Mesendoderm (in vitro differentiated cells): ENCODE results near the gene PSMA1.

Experiments used
- DNase-seq: peaks from one replicate; pipeline ENCODE4 v3.0.0; 2013
- H2AK5ac ChIP-seq: 2 replicates; pipeline ENCODE4 v1.6.1; 2013; ENCODE audit warnings: low read length, inconsistent platforms
- H2BK120ac ChIP-seq: 2 replicates; pipeline ENCODE4 v1.6.1; 2013; ENCODE audit warnings: low read depth, mild to moderate bottlenecking, low read length, moderate library complexity, mixed read lengths
- H2BK15ac ChIP-seq: replicated peaks from 2 replicates; pipeline ENCODE4 v1.6.1; 2013; ENCODE audit warnings: low read depth, mild to moderate bottlenecking, moderate library complexity
- H2BK5ac ChIP-seq: 2 replicates; pipeline ENCODE4 v1.6.1; 2013; ENCODE audit warnings: low read length, inconsistent platforms
- H3K18ac ChIP-seq: 2 replicates; pipeline ENCODE4 v1.6.1; 2013; ENCODE audit warnings: mild to moderate bottlenecking, low read length, mixed read lengths
- H3K23ac ChIP-seq: one replicate; pipeline ENCODE4 v1.6.1; 2013; ENCODE audit warnings: low read length
- H3K27ac ChIP-seq: 2 replicates; pipeline ENCODE4 v1.5.1; 2013; ENCODE audit warnings: low read depth, mild to moderate bottlenecking, inconsistent platforms, low read length, moderate library complexity
- H3K27me3 ChIP-seq: 2 replicates; pipeline ENCODE4 v1.6.1; 2013; ENCODE audit warnings: low read length, control low read depth, mild to moderate bottlenecking, inconsistent platforms; ENCODE audit not compliant: insufficient read depth, poor library complexity
- H3K36me3 ChIP-seq: 2 replicates; pipeline ENCODE4 v1.6.1; 2013; ENCODE audit warnings: low read length, inconsistent platforms; ENCODE audit not compliant: control insufficient read depth, insufficient read depth
- H3K4ac ChIP-seq: one replicate; pipeline ENCODE4 v1.6.1; 2013; ENCODE audit warnings: low read depth, mild to moderate bottlenecking, low read length, moderate library complexity
- H3K4me1 ChIP-seq: 2 replicates; pipeline ENCODE4 v1.6.1; 2013; ENCODE audit warnings: low read depth, low read length, inconsistent platforms; ENCODE audit not compliant: control insufficient read depth
- H3K4me2 ChIP-seq: 2 replicates; pipeline ENCODE4 v1.6.1; 2013; ENCODE audit warnings: low read length
- H3K4me3 ChIP-seq: 2 replicates; pipeline ENCODE4 v1.5.1; 2013; ENCODE audit warnings: mild to moderate bottlenecking, low read length
- H3K56ac ChIP-seq: one replicate; pipeline ENCODE4 v1.6.1; 2013; ENCODE audit warnings: low read length
- H3K79me1 ChIP-seq: 2 replicates; pipeline ENCODE4 v1.6.1; 2013; ENCODE audit warnings: low read length, inconsistent platforms
- H3K79me2 ChIP-seq: 2 replicates; pipeline ENCODE4 v1.6.1; 2013; ENCODE audit warnings: mild to moderate bottlenecking, low read length; ENCODE audit not compliant: control insufficient read depth, insufficient read depth
- H3K9ac ChIP-seq: 2 replicates; pipeline ENCODE4 v1.6.1; 2013; ENCODE audit warnings: low read length, inconsistent platforms
- H4K5ac ChIP-seq: one replicate; pipeline ENCODE4 v1.6.1; 2013; ENCODE audit warnings: low read length
- H4K8ac ChIP-seq: one replicate; pipeline ENCODE4 v1.6.1; 2013; ENCODE audit warnings: low read depth, mild to moderate bottlenecking, control low read depth, low read length, moderate library complexity
- WGBS: extraction: QIAGEN DNeasy Blood & Tissue Kit; methylation state at CpG from one replicate; pipeline ENCODE4 v1.1.7; 2013; ENCODE audit warnings: low lambda C conversion rate, missing lambda C conversion rate; ENCODE audit not compliant: insufficient coverage; ENCODE audit errors: extremely low coverage; 5-methylcytosine and 5-hydroxymethylcytosine counted together

PSMA1 gene

GRCh38 chr11:14513800-14514199 is 6.4 kb downstream of the PSMA1 start:
- Histone ChIP-seq H3K23ac (no peak overlapping the region), H3K79me2 (peaks cover 5% of the 10 kb centered on the region), H3K4me2 (no peak overlapping the region), H3K79me1 (peaks cover 4% of the 10 kb centered on the region), H3K36me3 (peaks cover 7% of the 10 kb centered on the region), H4K8ac (no peak overlapping the region), H3K56ac (no peak overlapping the region), H4K5ac (no peak overlapping the region), H3K27me3 (no peaks in the 10 kb centered on the region), H2BK120ac (no peak overlapping the region), H3K4ac (no peak overlapping the region), H3K9ac (no peak overlapping the region), H3K27ac (no peak overlapping the region), H2BK5ac (no peak overlapping the region), H3K4me1 (no peaks in the 10 kb centered on the region), H2AK5ac (no peak overlapping the region), H3K4me3 (no peak overlapping the region), H3K18ac (no peak overlapping the region), H2BK15ac (no peak overlapping the region)
- no peak for DNase-seq
- no CpG with 5 or more reads among the region's 4 CpGs for WGBS

DNA sequence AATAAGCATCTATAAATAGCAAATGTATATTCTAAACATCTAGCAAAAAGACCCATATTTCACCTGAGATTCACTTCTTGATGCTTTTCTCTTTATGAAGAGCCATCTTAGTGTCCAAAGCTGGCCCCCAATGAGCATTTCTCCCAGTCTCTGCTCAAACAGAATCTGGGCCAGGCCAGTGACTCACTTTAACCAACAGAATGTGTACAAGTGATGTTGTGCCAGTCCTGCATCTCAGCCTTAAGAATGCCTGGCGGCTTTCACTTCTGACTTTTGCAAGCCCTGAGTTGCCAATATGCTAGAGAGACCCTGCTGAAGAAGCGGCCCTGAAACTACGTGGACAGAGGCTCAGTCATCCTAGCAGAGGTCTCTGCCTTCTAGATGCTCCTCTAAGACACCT is 13.7 kb downstream of the PSMA1 start:
- H3K79me2 ChIP-seq = no peaks in the 10 kb centered on the region
- no peaks in the 10 kb centered on the region for H3K27me3 ChIP-seq
- H3K56ac ChIP-seq = no peak overlapping the region
- no peak overlapping the region for H4K8ac ChIP-seq
- no peak overlapping the region for H3K4ac ChIP-seq
- H3K23ac ChIP-seq = no peak overlapping the region
- peaks cover 7% of the 10 kb centered on the region for H3K36me3 ChIP-seq
- no peak overlapping the region for H2BK15ac ChIP-seq
- H4K5ac ChIP-seq = no peak overlapping the region
- no peak overlapping the region for H3K4me3 ChIP-seq
- H2BK5ac ChIP-seq = no peak overlapping the region
- WGBS = no CpG with 5 or more reads among the region's 3 CpGs
- no peak overlapping the region for H3K27ac ChIP-seq
- no peaks in the 10 kb centered on the region for H3K79me1 ChIP-seq
- H3K4me2 ChIP-seq = no peak overlapping the region
- H2AK5ac ChIP-seq = no peak overlapping the region
- H3K18ac ChIP-seq = no peak overlapping the region
- H3K4me1 ChIP-seq = no peaks in the 10 kb centered on the region
- no peak overlapping the region for H3K9ac ChIP-seq
- DNase-seq = no peak
- H2BK120ac ChIP-seq = no peak overlapping the region

DNA sequence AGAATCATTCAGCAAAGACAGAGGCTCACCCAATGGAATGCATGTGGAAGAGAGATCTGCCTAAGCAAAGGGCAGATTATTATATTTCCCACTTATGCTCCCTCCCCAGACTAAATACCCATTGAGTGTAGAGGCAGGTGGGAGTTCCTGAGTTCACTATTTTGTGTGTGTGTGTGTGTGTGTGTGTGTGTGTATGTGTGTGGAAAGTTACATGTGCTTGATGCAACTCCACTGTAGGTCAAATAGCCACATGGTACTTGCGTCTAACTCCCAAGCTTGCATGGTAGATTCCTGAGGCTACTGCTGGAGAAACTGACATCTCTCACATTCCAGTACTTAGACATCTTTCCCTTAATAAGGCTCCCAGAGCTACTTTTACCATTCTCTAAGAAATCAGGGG is 17.2 kb downstream of the PSMA1 start:
- Histone ChIP-seq H3K4ac (no peak overlapping the region), H3K36me3 (peaks cover 5% of the 10 kb centered on the region), H3K4me3 (no peak overlapping the region), H3K4me1 (no peaks in the 10 kb centered on the region), H3K4me2 (no peak overlapping the region), H3K27ac (no peak overlapping the region), H3K79me1 (peaks cover 2% of the 10 kb centered on the region), H2BK15ac (no peak overlapping the region), H3K9ac (no peak overlapping the region), H3K56ac (no peak overlapping the region), H2BK120ac (no peak overlapping the region), H2BK5ac (no peak overlapping the region), H2AK5ac (no peak overlapping the region), H3K27me3 (no peaks in the 10 kb centered on the region), H3K23ac (no peak overlapping the region), H3K18ac (no peak overlapping the region), H4K5ac (no peak overlapping the region), H4K8ac (no peak overlapping the region), H3K79me2 (peaks cover 6% of the 10 kb centered on the region)
- peak; percentile 5 for DNase-seq
- no CpG with 5 or more reads among the region's 1 CpG for WGBS

- Histone ChIP-seq H4K8ac (no peak overlapping the region), H3K4me3 (no peak overlapping the region), H4K5ac (no peak overlapping the region), H3K23ac (no peak overlapping the region), H3K18ac (no peak overlapping the region), H2BK5ac (no peak overlapping the region), H3K4me1 (no peaks in the 10 kb centered on the region), H3K79me2 (peaks cover 6% of the 10 kb centered on the region), H2BK15ac (no peak overlapping the region), H3K27me3 (no peaks in the 10 kb centered on the region), H3K4me2 (no peak overlapping the region), H3K36me3 (peaks cover 5% of the 10 kb centered on the region), H2AK5ac (no peak overlapping the region), H2BK120ac (no peak overlapping the region), H3K27ac (no peak overlapping the region), H3K79me1 (peaks cover 2% of the 10 kb centered on the region), H3K9ac (no peak overlapping the region), H3K4ac (no peak overlapping the region), H3K56ac (no peak overlapping the region)
- no CpG with 5 or more reads among the region's 4 CpGs for WGBS
- DNase-seq = no peak
Observed at GRCh38 chr11:14502039-14502438, 18.1 kb downstream of the PSMA1 start.

DNA sequence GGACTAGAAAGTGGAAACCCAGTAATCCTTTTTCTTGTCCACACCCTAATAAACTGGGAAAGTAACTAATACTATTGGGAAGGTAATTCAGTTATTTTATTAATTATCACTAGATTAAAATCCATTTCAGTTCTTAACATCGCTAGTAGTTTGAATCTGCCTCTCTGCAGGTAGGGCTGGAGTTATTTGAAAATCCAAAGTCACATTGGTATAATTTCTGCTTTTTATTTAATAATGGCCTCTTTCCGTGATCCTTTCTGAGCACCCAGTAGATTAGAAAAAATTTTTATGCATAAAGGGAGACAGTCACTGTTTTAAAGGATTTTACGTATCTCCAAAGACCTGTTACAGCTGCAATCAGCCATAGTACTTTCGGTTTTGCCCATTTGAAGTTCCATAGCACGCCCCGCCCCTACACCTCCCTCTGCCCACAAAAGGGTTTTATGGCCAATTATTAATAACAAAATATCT is 20.0 kb downstream of the PSMA1 start:
- Histone ChIP-seq H3K4me2 (peak overlapping the region; percentile 92), H3K27ac (no peak overlapping the region), H3K9ac (peak overlapping the region; percentile 98), H3K36me3 (peaks cover 2% of the 10 kb centered on the region), H4K8ac (no peak overlapping the region), H3K79me2 (peaks cover 6% of the 10 kb centered on the region), H3K4me1 (no peaks in the 10 kb centered on the region), H3K4ac (no peak overlapping the region), H3K23ac (no peak overlapping the region), H2BK120ac (no peak overlapping the region), H3K56ac (peak overlapping the region; percentile 93), H3K18ac (peak overlapping the region; percentile 82), H2BK5ac (no peak overlapping the region), H3K79me1 (peaks cover 2% of the 10 kb centered on the region), H3K27me3 (no peaks in the 10 kb centered on the region), H4K5ac (peak overlapping the region; percentile 84), H2AK5ac (no peak overlapping the region), H3K4me3 (peak overlapping the region; percentile 52), H2BK15ac (no peak overlapping the region)
- peak; percentile 55 for DNase-seq
- no CpG with 5 or more reads among the region's 6 CpGs for WGBS

- no peak within 1 kb of the TSS for H4K8ac ChIP-seq
- peak within 1 kb of the TSS; percentile 60 for H3K4ac ChIP-seq
- peak within 1 kb of the TSS; percentile 8 for H2BK120ac ChIP-seq
- H3K36me3 ChIP-seq = no peaks in the 10 kb centered on the region
- peak within 1 kb of the TSS; percentile 91 for H3K27ac ChIP-seq
- no peak within 1 kb of the TSS for H3K23ac ChIP-seq
- H3K27me3 ChIP-seq = no peaks in the 10 kb centered on the region
- H3K4me2 ChIP-seq = peak within 1 kb of the TSS; percentile 92
- peak within 1 kb of the TSS; percentile 99 for H3K56ac ChIP-seq
- H2BK5ac ChIP-seq = peak within 1 kb of the TSS; percentile 82
- no CpG with 5 or more reads among the region's 37 CpGs for WGBS
- no peak within 1 kb of the TSS for H2BK15ac ChIP-seq
- no peak within 1 kb of the TSS for H2AK5ac ChIP-seq
- H3K4me1 ChIP-seq = no peaks in the 10 kb centered on the region
- peak within 1 kb of the TSS; percentile 94 for H3K18ac ChIP-seq
- peak within 1 kb of the TSS; percentile 84 for H4K5ac ChIP-seq
- peak within 1 kb of the TSS; percentile 98 for H3K9ac ChIP-seq
- peak; percentile 96 for DNase-seq
- H3K79me1 ChIP-seq = peaks cover 2% of the 10 kb centered on the region
- H3K79me2 ChIP-seq = peaks cover 6% of the 10 kb centered on the region
- peak within 1 kb of the TSS; percentile 97 for H3K4me3 ChIP-seq
Observed at GRCh38 chr11:14499560-14500180, 20.5 kb downstream of the PSMA1 start, which contains the start of gene COPB1. TSS of gene COPB1 (minus strand) at chr11:14499811. CDS start at chr11:14498928, 883 bp downstream.
